DND-41 (cell line): ENCODE results near the gene KIFAP3.

Experiments
- EZH2 ChIP-seq: IDR thresholded peaks from 3 replicates; pipeline ENCODE4 v1.6.1; 2012; ENCODE audit warnings: borderline replicate concordance, low read depth, mild to moderate bottlenecking, moderate library complexity, low read length, inconsistent platforms; ENCODE audit not compliant: severe bottlenecking
- TF ChIP-seq, protein P1 (sequence below): IDR thresholded peaks from 2 replicates; pipeline ENCODE4 v1.5.1; 2012; ENCODE audit warnings: borderline replicate concordance, low read length, moderate library complexity, mild to moderate bottlenecking; ENCODE audit not compliant: poor library complexity, severe bottlenecking; ENCODE audit errors: extremely low read depth

- TF ChIP-seq, protein P1, sequence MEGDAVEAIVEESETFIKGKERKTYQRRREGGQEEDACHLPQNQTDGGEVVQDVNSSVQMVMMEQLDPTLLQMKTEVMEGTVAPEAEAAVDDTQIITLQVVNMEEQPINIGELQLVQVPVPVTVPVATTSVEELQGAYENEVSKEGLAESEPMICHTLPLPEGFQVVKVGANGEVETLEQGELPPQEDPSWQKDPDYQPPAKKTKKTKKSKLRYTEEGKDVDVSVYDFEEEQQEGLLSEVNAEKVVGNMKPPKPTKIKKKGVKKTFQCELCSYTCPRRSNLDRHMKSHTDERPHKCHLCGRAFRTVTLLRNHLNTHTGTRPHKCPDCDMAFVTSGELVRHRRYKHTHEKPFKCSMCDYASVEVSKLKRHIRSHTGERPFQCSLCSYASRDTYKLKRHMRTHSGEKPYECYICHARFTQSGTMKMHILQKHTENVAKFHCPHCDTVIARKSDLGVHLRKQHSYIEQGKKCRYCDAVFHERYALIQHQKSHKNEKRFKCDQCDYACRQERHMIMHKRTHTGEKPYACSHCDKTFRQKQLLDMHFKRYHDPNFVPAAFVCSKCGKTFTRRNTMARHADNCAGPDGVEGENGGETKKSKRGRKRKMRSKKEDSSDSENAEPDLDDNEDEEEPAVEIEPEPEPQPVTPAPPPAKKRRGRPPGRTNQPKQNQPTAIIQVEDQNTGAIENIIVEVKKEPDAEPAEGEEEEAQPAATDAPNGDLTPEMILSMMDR, result no peak
- no peak for TF ChIP-seq EZH2
These were observed 183.5 kb downstream of the KIFAP3 start for GRCh38 chr1:169890761-169891538.
